ENCODE data around the gene EEF1G.
A peak's percentile ranks its signal among the peaks of the same experiment; 100 is the strongest.

Gene EEF1G

DNA sequence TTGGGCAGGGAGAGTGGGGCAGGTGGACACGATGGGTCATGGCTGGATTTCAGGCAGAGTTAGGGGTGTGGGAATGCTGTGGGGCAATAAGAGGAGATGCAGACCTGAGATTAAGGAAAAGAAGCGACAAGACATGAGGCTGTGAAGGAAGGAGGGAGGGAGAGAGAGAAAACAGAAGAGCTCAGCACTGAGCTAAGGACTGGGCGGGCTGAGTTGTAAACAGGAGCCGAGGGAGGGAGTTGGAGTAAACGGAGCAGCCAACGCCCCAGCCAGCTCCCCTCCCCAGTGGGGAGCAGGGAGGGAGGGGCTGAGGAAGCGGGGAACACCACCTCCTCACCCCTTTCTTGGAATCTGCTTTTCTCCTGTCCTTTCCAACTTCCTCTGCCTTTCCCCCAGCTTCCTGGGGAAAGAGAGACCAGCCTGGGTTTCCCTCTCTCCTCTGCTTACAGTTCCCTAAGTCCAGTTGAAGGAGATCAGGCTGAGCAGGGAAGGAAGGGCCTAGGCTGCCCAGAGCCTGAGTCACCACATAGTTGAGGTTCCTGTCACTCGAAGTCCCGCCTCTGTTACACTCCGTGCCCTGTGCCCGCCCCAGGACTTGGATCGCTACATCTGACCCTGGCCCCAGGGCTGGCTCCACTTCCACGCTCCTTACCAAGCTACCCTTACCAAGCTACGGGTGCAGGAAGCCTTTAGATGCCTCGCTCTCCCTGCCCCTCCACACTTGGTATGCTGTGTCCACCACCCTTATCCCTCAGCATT is 20.4 kb downstream of the EEF1G start (continued):
- TF ChIP-seq ZNF280C (tag by site-specific recombination; IDR thresholded peaks at IDR 0.05) (no peak), ZNF529 (tag by site-specific recombination; IDR thresholded peaks at IDR 0.05; ENCODE audit: insufficient replicate concordance) (no peak), ZNF660 (tag by site-specific recombination; IDR thresholded peaks at IDR 0.05) (0 out of 2 replicates have a peak, but pooled peaks have one; percentile 42), SCRT2 (tag by site-specific recombination; IDR thresholded peaks at IDR 0.05) (0 out of 2 replicates have a peak, but pooled peaks have one; percentile 16), SP2 (tag by site-specific recombination; IDR thresholded peaks at IDR 0.05) (peak; percentile 42), ZNF580 (tag by site-specific recombination; IDR thresholded peaks at IDR 0.05) (no peak), KLF9 (tag by site-specific recombination; IDR thresholded peaks at IDR 0.05; ENCODE audit: low read depth) (0 out of 2 replicates have a peak, but pooled peaks have one; percentile 15), ZNF776 (tag by site-specific recombination; IDR thresholded peaks at IDR 0.05; ENCODE audit: borderline replicate concordance) (no peak), ZNF398 (tag by site-specific recombination; IDR thresholded peaks at IDR 0.05) (peak; percentile 76), ZNF600 (tag by site-specific recombination; IDR thresholded peaks at IDR 0.05) (peak; percentile 53), ZIC2 (tag by site-specific recombination; IDR thresholded peaks at IDR 0.05) (no peak), SP3 (tag by site-specific recombination; IDR thresholded peaks at IDR 0.05) (peak; percentile 62), ZNF341 (tag by site-specific recombination; IDR thresholded peaks at IDR 0.05; ENCODE audit: low read depth) (peak; percentile 100), ZNF184 (tag by site-specific recombination; IDR thresholded peaks at IDR 0.05) (no peak), ZNF701 (tag by site-specific recombination; IDR thresholded peaks at IDR 0.05) (no peak), KLF7 (tag by site-specific recombination; IDR thresholded peaks at IDR 0.05; ENCODE audit: borderline replicate concordance) (0 out of 2 replicates have a peak, but pooled peaks have one; percentile 32), ZBTB48 (tag by site-specific recombination; IDR thresholded peaks at IDR 0.05) (peak; percentile 66), MZF1 (tag by site-specific recombination; IDR thresholded peaks at IDR 0.05; ENCODE audit: borderline replicate concordance) (peak; percentile 34; the same call in 1 of the 2 replicates), ZEB2 (tag by site-specific recombination; IDR thresholded peaks at IDR 0.05) (peak; percentile 49; the same call in 1 of the 2 replicates)
- TF ChIP-seq, protein P1, sequence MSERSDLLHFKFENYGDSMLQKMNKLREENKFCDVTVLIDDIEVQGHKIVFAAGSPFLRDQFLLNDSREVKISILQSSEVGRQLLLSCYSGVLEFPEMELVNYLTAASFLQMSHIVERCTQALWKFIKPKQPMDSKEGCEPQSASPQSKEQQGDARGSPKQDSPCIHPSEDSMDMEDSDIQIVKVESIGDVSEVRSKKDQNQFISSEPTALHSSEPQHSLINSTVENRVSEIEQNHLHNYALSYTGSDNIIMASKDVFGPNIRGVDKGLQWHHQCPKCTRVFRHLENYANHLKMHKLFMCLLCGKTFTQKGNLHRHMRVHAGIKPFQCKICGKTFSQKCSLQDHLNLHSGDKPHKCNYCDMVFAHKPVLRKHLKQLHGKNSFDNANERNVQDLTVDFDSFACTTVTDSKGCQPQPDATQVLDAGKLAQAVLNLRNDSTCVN (tag by site-specific recombination; optimal IDR thresholded peaks at IDR 0.05) = peak; percentile 19
- TF ChIP-seq, protein P2, sequence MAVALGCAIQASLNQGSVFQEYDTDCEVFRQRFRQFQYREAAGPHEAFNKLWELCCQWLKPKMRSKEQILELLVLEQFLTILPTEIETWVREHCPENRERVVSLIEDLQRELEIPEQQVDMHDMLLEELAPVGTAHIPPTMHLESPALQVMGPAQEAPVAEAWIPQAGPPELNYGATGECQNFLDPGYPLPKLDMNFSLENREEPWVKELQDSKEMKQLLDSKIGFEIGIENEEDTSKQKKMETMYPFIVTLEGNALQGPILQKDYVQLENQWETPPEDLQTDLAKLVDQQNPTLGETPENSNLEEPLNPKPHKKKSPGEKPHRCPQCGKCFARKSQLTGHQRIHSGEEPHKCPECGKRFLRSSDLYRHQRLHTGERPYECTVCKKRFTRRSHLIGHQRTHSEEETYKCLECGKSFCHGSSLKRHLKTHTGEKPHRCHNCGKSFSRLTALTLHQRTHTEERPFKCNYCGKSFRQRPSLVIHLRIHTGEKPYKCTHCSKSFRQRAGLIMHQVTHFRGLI (tag by site-specific recombination; IDR thresholded peaks at IDR 0.05) = no peak
- TF ChIP-seq, protein P3, sequence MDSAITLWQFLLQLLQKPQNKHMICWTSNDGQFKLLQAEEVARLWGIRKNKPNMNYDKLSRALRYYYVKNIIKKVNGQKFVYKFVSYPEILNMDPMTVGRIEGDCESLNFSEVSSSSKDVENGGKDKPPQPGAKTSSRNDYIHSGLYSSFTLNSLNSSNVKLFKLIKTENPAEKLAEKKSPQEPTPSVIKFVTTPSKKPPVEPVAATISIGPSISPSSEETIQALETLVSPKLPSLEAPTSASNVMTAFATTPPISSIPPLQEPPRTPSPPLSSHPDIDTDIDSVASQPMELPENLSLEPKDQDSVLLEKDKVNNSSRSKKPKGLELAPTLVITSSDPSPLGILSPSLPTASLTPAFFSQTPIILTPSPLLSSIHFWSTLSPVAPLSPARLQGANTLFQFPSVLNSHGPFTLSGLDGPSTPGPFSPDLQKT (IDR thresholded peaks at IDR 0.05; ENCODE audit: borderline replicate concordance, low read depth, low read length) = no peak
- TF ChIP-seq, protein P4, sequence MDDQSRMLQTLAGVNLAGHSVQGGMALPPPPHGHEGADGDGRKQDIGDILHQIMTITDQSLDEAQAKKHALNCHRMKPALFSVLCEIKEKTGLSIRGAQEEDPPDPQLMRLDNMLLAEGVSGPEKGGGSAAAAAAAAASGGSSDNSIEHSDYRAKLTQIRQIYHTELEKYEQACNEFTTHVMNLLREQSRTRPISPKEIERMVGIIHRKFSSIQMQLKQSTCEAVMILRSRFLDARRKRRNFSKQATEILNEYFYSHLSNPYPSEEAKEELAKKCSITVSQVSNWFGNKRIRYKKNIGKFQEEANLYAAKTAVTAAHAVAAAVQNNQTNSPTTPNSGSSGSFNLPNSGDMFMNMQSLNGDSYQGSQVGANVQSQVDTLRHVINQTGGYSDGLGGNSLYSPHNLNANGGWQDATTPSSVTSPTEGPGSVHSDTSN (CRISPR knock-in tag; IDR thresholded peaks at IDR 0.05) = no peak
